Gastroesophageal sphincter (tissue), 4 donors: ENCODE results near the gene PIK3R3. TPM values are rescaled to one million over a fixed set of nuclear protein-coding genes. Genes with fewer than 3 reads are reported as not detected.

Experiments used
- ATAC-seq: fragments of 150-250 bp; one replicate; pipeline ENCODE4 v1.9.1; 2016; ENCODE audit warnings: mild to moderate bottlenecking, moderate library complexity
- H3K27ac ChIP-seq, 4 donors: fragments of 200-600 bp; sonication (generic) in 3 of 4; 1 replicate in 3 of 4; 2 replicates in 1 of 4; pipeline ENCODE4 v1.5.1; 2016 to 2019
- H3K27me3 ChIP-seq: fragments of 200-600 bp; sonication (generic); one replicate; pipeline ENCODE4 v1.5.1; 2019
- H3K36me3 ChIP-seq, 2 donors: fragments of 200-600 bp; sonication (generic); one replicate each; pipeline ENCODE4 v1.5.1; 2019; ENCODE audit warnings: control low read depth in 1 of 2
- H3K4me1 ChIP-seq, 3 donors: fragments of 200-600 bp; sonication (generic); 1 replicate in 2 of 3; 2 replicates in 1 of 3; pipeline ENCODE4 v1.5.1; 2016 to 2019; ENCODE audit warnings: control low read depth in 2 of 3
- H3K4me3 ChIP-seq, 2 donors: fragments of 200-600 bp; sonication (generic); one replicate each; pipeline ENCODE4 v1.5.1; 2019; ENCODE audit warnings: mild to moderate bottlenecking in 1 of 2, moderate library complexity in 1 of 2
- H3K9me3 ChIP-seq, 3 donors: fragments of 200-600 bp; sonication (generic); one replicate each; pipeline ENCODE4 v1.5.1; 2017 to 2019; ENCODE audit warnings: control low read depth in 2 of 3
- CTCF ChIP-seq, 4 experiments: fragments of 200-600 bp in 2 of 4; fragments of 450-650 bp in 2 of 4; sonication (generic) in 1 of 4; IDR thresholded peaks; one replicate each; pipeline ENCODE4 v1.5.1; 2017 to 2019; ENCODE audit warnings: antibody characterized with exemption in 4 of 4, mild to moderate bottlenecking in 2 of 4, moderate library complexity in 2 of 4
- EP300 ChIP-seq: sonication (generic); formaldehyde crosslinking; IDR thresholded peaks from one replicate; pipeline ENCODE4 v1.6.1; 2017; ENCODE audit warnings: antibody characterized with exemption, mild to moderate bottlenecking
- POLR2A ChIP-seq, 2 donors: fragments of 450-650 bp; IDR thresholded peaks; one replicate each; pipeline ENCODE4 v1.6.1; 2017; ENCODE audit warnings: antibody characterized with exemption in 2 of 2, mild to moderate bottlenecking in 2 of 2, moderate library complexity in 1 of 2
- POLR2AphosphoS5 ChIP-seq: sonication (generic); formaldehyde crosslinking; IDR thresholded peaks from one replicate; pipeline ENCODE4 v1.6.1; 2017; ENCODE audit warnings: antibody characterized with exemption
- WGBS, 2 donors: methylation state at CpG; one replicate each; pipeline ENCODE4 v1.1.5; 2018; ENCODE audit warnings: low coverage in 1 of 2; 5-methylcytosine and 5-hydroxymethylcytosine counted together
- total RNA-seq, 4 donors: library from RNA; depleted of rRNA; stranded (reverse); fragments of >200 nt; gene quantifications; one replicate each; pipeline ENCODE4 v1.1.0, GENCODE V29; 2016

The PIK3R3 gene
- total RNA-seq, 4 donors from 2014 or later = 21.7 to 34.7 (median 28.2) TPM

- Histone ChIP-seq H3K4me3 (no peak overlapping the region), H3K9me3 (no peaks in the 10 kb centered on the region), H3K27me3 (no peaks in the 10 kb centered on the region), H3K4me1 (no peaks in the 10 kb centered on the region), H3K36me3 (peaks cover 0 to 41% of the 10 kb centered on the region in 2 donors), H3K27ac (no peak overlapping the region)
- no peak for ATAC-seq
- TF ChIP-seq CTCF (IDR thresholded peaks at IDR 0.05) (no peak), POLR2A (IDR thresholded peaks at IDR 0.05) (no peak), POLR2AphosphoS5 (no peak), EP300 (no peak)
- 76 to 83% methylated on average over 1 to 2 of the region's 2 CpGs for WGBS, 2 donors
Observed at GRCh38 chr1:46053734-46054133, 78.7 kb downstream of the PIK3R3 start.

- 86 to 94% methylated on average over 3 to 4 of the region's 5 CpGs for WGBS, 2 donors
Observed at GRCh38 chr1:46044116-46044515, 88.3 kb downstream of the PIK3R3 start.

GRCh38 chr1:46043458-46044017, 88.9 kb downstream of the PIK3R3 start:
- Histone ChIP-seq H3K4me3 (no peak overlapping the region), H3K27me3 (no peaks in the 10 kb centered on the region), H3K9me3 (no peaks in the 10 kb centered on the region), H3K36me3 (peaks cover 2 to 28% of the 10 kb centered on the region in 2 donors), H3K27ac (no peak overlapping the region), H3K4me1 (peaks cover 0 to 31% (median 3%) of the 10 kb centered on the region in 3 donors)
- 71 to 79% methylated on average over 7 to 8 of the region's 11 CpGs for WGBS, 2 donors
- ATAC-seq = no peak
- TF ChIP-seq CTCF (IDR thresholded peaks at IDR 0.05) (no peak), EP300 (no peak), POLR2A (IDR thresholded peaks at IDR 0.05) (no peak), POLR2AphosphoS5 (no peak)

More at GRCh38 chr1:46044116-46044515, 88.3 kb downstream of the PIK3R3 start:
- Histone ChIP-seq H3K27ac (no peak overlapping the region), H3K9me3 (no peaks in the 10 kb centered on the region), H3K27me3 (no peaks in the 10 kb centered on the region), H3K4me1 (peaks cover 0 to 28% (median 3%) of the 10 kb centered on the region in 3 donors), H3K4me3 (no peak overlapping the region), H3K36me3 (peaks cover 2 to 28% of the 10 kb centered on the region in 2 donors)
- no peak for ATAC-seq
- TF ChIP-seq POLR2AphosphoS5 (no peak), CTCF (IDR thresholded peaks at IDR 0.05) (no peak), POLR2A (IDR thresholded peaks at IDR 0.05) (no peak), EP300 (no peak)

GRCh38 chr1:46041974-46042373, 90.5 kb downstream of the PIK3R3 start:
- H3K9me3 ChIP-seq = no peaks in the 10 kb centered on the region
- TF ChIP-seq POLR2A (IDR thresholded peaks at IDR 0.05) = no peak
- ATAC-seq = no peak
- H3K27ac ChIP-seq = no peak overlapping the region
- peaks cover 2 to 28% of the 10 kb centered on the region in 2 donors for H3K36me3 ChIP-seq
- H3K4me1 ChIP-seq = peaks cover 0 to 36% (median 7%) of the 10 kb centered on the region in 3 donors
- H3K4me3 ChIP-seq = no peak overlapping the region
- H3K27me3 ChIP-seq = no peaks in the 10 kb centered on the region

- peaks cover 0 to 40% (median 7%) of the 10 kb centered on the region in 3 donors for H3K4me1 ChIP-seq
- H3K27me3 ChIP-seq = no peaks in the 10 kb centered on the region
- no peak overlapping the region for H3K4me3 ChIP-seq
- H3K9me3 ChIP-seq = no peaks in the 10 kb centered on the region
- WGBS, 2 donors = 80 to 81% methylated on average over 1 to 2 of the region's 2 CpGs
- ATAC-seq = no peak
- no peak for TF ChIP-seq EP300
- no peak for TF ChIP-seq POLR2A (IDR thresholded peaks at IDR 0.05)
- TF ChIP-seq CTCF (IDR thresholded peaks at IDR 0.05) = no peak
- TF ChIP-seq POLR2AphosphoS5 = no peak
- H3K36me3 ChIP-seq = peaks cover 2 to 28% of the 10 kb centered on the region in 2 donors
- no peak overlapping the region for H3K27ac ChIP-seq
Observed at GRCh38 chr1:46041551-46041950, 90.9 kb downstream of the PIK3R3 start.
